ENCODE results near the gene KIF1C. TPM values are rescaled to one million over a fixed set of nuclear protein-coding genes. Genes with fewer than 3 reads are reported as not detected.

Gene KIF1C
- total and polyA plus RNA-seq, 9 of the 15 experiments (the other 6 are each of a cell fraction or from before 2014, with no cell fraction given) = 0.38 to 68.4 (median 25.1) TPM

DNA sequence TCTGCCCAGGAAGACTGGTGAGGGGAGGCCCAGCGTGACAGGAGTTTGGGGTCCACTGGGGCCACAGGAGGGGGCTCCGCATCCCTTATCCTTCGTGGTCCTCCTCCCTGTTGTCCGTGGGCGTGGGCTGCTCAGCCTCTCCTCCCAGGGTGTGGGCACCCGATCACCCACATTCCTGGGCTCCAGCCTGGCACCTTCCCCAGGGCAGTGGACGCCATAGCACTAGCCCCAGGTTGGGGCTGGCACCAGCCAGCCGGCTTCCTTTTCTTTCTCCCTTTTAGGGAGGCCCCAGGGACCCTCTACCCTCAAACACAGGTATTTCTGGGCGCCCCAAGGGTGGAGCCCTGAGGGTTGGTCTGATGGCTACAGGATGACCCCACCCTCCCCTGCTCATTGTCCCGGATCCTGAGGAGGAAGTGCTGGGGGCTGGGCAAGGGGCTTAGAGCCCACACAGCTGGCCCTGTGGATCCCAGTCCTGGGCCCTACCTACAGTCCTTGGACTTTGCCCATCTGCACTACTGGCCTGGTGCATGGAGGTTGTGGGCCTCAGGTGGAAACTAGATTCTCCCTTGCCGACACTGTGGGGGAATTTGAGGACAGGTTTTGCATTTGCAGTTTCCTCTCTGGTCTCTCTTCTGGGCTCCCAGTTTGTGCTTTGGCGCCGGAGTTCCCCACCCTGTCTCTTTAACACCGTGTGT lies 1.1 kb downstream of the KIF1C start (continued):
- TF ChIP-seq SPI1 (IDR thresholded peaks at IDR 0.05; ENCODE audit: borderline replicate concordance, low read depth, low read length) = 0 out of 2 replicates have a peak, but pooled peaks have one; percentile 13
- TF ChIP-seq NFIX (CRISPR knock-in tag; IDR thresholded peaks at IDR 0.05; ENCODE audit: low read depth) = no peak

DNA sequence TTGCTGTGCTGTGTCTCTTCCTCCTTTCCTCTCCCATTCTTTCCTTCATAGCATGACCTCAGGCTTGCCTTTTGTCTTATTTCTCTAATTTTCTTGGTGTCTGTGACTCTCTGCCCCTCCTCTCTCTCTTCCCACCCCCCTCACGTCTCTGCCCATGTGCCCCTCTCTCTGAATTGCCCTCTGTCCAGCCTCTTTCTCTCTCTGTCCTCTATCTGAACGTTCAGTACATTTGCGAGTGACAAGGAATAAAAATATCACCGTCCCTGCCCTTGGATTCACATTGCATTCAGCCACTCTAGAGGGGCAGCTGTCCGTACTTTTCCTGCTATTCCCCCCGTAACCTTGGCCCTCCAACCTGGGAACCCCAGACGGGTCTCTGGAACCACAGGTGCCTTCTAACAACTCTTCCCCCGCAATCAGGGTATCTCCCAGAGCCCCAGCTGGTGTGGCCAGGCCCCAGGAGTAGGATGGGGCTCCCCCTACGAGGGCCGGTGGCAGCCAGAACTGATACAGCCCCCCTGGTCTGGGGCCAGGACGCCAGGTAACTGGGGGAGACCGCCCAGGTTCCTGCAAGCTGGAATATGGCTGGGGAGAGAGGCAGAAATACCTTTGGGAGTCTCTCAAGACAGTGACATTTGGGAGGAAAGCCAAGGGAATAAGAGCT lies 1.8 kb downstream of the KIF1C start:
- ChIA-PET CTCF (ENCODE audit: low intra/inter-chr PET ratio) (no interaction called here), POLR2A (no interaction called here)
- Histone ChIP-seq H4K20me1 (replicated peaks; ENCODE audit: control insufficient read depth, insufficient read depth, low read length) (no peaks in the 10 kb centered on the region), H3K4me1 (replicated peaks in 1 of 2; ENCODE audit: control insufficient read depth in 2 of 2, insufficient read depth in 2 of 2, low read length in 2 of 2) (peaks cover 11 to 34% of the 10 kb centered on the region in 2 experiments; a peak in 3 of 5 replicates), H3K36me3 (ENCODE audit: control insufficient read depth, insufficient read depth, low read length) (peaks cover 41% of the 10 kb centered on the region), H3K4me3 (no peak overlapping the region; the same call in 1 of the 2 replicates), H2AFZ (ENCODE audit: low read depth, low read length) (no peak overlapping the region), H3K9me3 (replicated peaks; ENCODE audit: control insufficient read depth, insufficient read depth, low read depth, low read length) (no peaks in the 10 kb centered on the region), H3K79me2 (ENCODE audit: control insufficient read depth, insufficient read depth, low read length) (peaks cover 16% of the 10 kb centered on the region), H3K9ac (ENCODE audit: insufficient read depth in 1 of 2, low read depth in 2 of 2, low read length in 2 of 2) (peak overlapping the region in 1 of 2 experiments; percentile 95; a peak in 2 of 4 replicates), H3K4me2 (ENCODE audit: insufficient read depth, low read length) (no peak overlapping the region), H3K9me1 (ENCODE audit: control insufficient read depth, insufficient read depth, low read length) (peaks cover 2% of the 10 kb centered on the region), H3K27me3 (ENCODE audit: control insufficient read depth in 2 of 2, insufficient read depth in 2 of 2, low read length in 2 of 2) (no peaks in the 10 kb centered on the region), H3K27ac (ENCODE audit: extremely low read depth, low read depth, low read length) (no peak overlapping the region)
- no peak for DNase-seq (ENCODE audit: extremely low read depth in 1 of 4, low spot score in 3 of 4)
- 60% methylated on average over 7 of the region's 12 CpGs for WGBS (ENCODE audit: insufficient coverage, low coverage, missing lambda C conversion rate)
- no peak for FAIRE-seq
- intact Hi-C loops (cut with micrococcal nuclease) = no loop called here
- ATAC-seq = no peak
- TSS peak; percentile 63 for BruUV-seq (replicated peaks)
- in situ Hi-C loops (cut with MboI) = no loop called here
- TF ChIP-seq RBM14 (IDR thresholded peaks at IDR 0.05; ENCODE audit: borderline replicate concordance, insufficient read depth, low read depth, low read length) (no peak), SMARCC2 (IDR thresholded peaks at IDR 0.05; ENCODE audit: low read depth) (no peak), RBM17 (IDR thresholded peaks at IDR 0.05; ENCODE audit: borderline replicate concordance, low read depth, low read length) (no peak), TARDBP (IDR thresholded peaks at IDR 0.05) (no peak), ZNF561 (CRISPR knock-in tag; conservative IDR thresholded peaks at IDR 0.05) (no peak)
- TF ChIP-seq, protein P1, sequence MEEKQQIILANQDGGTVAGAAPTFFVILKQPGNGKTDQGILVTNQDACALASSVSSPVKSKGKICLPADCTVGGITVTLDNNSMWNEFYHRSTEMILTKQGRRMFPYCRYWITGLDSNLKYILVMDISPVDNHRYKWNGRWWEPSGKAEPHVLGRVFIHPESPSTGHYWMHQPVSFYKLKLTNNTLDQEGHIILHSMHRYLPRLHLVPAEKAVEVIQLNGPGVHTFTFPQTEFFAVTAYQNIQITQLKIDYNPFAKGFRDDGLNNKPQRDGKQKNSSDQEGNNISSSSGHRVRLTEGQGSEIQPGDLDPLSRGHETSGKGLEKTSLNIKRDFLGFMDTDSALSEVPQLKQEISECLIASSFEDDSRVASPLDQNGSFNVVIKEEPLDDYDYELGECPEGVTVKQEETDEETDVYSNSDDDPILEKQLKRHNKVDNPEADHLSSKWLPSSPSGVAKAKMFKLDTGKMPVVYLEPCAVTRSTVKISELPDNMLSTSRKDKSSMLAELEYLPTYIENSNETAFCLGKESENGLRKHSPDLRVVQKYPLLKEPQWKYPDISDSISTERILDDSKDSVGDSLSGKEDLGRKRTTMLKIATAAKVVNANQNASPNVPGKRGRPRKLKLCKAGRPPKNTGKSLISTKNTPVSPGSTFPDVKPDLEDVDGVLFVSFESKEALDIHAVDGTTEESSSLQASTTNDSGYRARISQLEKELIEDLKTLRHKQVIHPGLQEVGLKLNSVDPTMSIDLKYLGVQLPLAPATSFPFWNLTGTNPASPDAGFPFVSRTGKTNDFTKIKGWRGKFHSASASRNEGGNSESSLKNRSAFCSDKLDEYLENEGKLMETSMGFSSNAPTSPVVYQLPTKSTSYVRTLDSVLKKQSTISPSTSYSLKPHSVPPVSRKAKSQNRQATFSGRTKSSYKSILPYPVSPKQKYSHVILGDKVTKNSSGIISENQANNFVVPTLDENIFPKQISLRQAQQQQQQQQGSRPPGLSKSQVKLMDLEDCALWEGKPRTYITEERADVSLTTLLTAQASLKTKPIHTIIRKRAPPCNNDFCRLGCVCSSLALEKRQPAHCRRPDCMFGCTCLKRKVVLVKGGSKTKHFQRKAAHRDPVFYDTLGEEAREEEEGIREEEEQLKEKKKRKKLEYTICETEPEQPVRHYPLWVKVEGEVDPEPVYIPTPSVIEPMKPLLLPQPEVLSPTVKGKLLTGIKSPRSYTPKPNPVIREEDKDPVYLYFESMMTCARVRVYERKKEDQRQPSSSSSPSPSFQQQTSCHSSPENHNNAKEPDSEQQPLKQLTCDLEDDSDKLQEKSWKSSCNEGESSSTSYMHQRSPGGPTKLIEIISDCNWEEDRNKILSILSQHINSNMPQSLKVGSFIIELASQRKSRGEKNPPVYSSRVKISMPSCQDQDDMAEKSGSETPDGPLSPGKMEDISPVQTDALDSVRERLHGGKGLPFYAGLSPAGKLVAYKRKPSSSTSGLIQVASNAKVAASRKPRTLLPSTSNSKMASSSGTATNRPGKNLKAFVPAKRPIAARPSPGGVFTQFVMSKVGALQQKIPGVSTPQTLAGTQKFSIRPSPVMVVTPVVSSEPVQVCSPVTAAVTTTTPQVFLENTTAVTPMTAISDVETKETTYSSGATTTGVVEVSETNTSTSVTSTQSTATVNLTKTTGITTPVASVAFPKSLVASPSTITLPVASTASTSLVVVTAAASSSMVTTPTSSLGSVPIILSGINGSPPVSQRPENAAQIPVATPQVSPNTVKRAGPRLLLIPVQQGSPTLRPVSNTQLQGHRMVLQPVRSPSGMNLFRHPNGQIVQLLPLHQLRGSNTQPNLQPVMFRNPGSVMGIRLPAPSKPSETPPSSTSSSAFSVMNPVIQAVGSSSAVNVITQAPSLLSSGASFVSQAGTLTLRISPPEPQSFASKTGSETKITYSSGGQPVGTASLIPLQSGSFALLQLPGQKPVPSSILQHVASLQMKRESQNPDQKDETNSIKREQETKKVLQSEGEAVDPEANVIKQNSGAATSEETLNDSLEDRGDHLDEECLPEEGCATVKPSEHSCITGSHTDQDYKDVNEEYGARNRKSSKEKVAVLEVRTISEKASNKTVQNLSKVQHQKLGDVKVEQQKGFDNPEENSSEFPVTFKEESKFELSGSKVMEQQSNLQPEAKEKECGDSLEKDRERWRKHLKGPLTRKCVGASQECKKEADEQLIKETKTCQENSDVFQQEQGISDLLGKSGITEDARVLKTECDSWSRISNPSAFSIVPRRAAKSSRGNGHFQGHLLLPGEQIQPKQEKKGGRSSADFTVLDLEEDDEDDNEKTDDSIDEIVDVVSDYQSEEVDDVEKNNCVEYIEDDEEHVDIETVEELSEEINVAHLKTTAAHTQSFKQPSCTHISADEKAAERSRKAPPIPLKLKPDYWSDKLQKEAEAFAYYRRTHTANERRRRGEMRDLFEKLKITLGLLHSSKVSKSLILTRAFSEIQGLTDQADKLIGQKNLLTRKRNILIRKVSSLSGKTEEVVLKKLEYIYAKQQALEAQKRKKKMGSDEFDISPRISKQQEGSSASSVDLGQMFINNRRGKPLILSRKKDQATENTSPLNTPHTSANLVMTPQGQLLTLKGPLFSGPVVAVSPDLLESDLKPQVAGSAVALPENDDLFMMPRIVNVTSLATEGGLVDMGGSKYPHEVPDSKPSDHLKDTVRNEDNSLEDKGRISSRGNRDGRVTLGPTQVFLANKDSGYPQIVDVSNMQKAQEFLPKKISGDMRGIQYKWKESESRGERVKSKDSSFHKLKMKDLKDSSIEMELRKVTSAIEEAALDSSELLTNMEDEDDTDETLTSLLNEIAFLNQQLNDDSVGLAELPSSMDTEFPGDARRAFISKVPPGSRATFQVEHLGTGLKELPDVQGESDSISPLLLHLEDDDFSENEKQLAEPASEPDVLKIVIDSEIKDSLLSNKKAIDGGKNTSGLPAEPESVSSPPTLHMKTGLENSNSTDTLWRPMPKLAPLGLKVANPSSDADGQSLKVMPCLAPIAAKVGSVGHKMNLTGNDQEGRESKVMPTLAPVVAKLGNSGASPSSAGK (IDR thresholded peaks at IDR 0.05) = no peak

Data from K562 (cell line).